Vagina (tissue), 2 donors: ENCODE measurements around the gene RPAP2.

Source experiments
- POLR2A ChIP-seq, 2 donors: fragments of 450-650 bp; IDR thresholded peaks; one replicate each; pipeline ENCODE4 v1.6.1; 2017; ENCODE audit warnings: antibody characterized with exemption in 2 of 2, mild to moderate bottlenecking in 2 of 2, moderate library complexity in 2 of 2
- POLR2AphosphoS5 ChIP-seq, 2 donors: sonication (generic); formaldehyde crosslinking; IDR thresholded peaks; one replicate each; pipeline ENCODE4 v1.9.0; 2017; ENCODE audit warnings: antibody characterized with exemption in 2 of 2, mild to moderate bottlenecking in 2 of 2, low read depth in 1 of 2; ENCODE audit not compliant: insufficient read depth in 1 of 2
- TF ChIP-seq, protein P1 (sequence below), 3 experiments: fragments of 450-650 bp in 2 of 3; fragments of 200-600 bp in 1 of 3; sonication (generic) in 1 of 3; IDR thresholded peaks; one replicate each; pipeline ENCODE4 v1.5.1; 2017 to 2019; ENCODE audit warnings: antibody characterized with exemption in 3 of 3, mild to moderate bottlenecking in 2 of 3, moderate library complexity in 2 of 3

DNA sequence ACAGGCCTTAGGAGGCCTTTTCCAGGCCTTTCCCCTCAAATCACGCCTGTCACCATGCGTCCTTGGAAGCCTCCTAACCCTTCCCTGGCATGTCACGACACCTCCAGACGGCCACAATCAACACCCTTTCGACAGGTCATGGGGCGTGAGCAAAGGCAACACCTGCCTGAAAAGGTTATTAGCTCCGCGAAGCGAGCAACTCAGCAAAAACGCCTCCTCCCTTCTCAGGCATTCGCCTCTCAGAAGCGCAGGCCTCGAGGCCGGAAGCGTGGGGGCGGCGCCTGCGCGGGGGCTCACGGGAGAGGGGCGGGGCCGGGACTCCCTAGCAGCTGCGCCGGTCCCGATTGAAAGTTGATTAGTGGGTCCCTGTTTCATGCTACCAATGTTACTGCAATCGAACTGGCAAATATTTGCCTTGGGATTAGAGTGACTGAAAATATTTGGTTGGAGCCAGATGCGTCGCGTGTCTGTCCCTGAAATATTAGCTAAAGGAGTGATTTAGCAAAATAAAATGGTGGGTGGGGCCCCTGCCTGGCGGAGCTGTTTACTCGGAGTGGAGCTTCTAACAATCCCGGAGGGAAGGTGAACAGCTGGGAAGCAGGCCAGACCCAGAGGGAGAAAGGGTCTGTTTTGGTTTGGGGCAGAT lies 143.0 kb downstream of the RPAP2 start:
- TF ChIP-seq POLR2A (IDR thresholded peaks at IDR 0.05) (no peak), POLR2AphosphoS5 (IDR thresholded peaks at IDR 0.05; ENCODE audit: insufficient read depth in 1 of 2, low read depth in 1 of 2) (no peak)
- TF ChIP-seq, protein P1, sequence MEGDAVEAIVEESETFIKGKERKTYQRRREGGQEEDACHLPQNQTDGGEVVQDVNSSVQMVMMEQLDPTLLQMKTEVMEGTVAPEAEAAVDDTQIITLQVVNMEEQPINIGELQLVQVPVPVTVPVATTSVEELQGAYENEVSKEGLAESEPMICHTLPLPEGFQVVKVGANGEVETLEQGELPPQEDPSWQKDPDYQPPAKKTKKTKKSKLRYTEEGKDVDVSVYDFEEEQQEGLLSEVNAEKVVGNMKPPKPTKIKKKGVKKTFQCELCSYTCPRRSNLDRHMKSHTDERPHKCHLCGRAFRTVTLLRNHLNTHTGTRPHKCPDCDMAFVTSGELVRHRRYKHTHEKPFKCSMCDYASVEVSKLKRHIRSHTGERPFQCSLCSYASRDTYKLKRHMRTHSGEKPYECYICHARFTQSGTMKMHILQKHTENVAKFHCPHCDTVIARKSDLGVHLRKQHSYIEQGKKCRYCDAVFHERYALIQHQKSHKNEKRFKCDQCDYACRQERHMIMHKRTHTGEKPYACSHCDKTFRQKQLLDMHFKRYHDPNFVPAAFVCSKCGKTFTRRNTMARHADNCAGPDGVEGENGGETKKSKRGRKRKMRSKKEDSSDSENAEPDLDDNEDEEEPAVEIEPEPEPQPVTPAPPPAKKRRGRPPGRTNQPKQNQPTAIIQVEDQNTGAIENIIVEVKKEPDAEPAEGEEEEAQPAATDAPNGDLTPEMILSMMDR (IDR thresholded peaks at IDR 0.05) = no peak
